Measurements from ENCODE around the gene RFESD. TPM values are rescaled to one million over a fixed set of nuclear protein-coding genes. Genes with fewer than 3 reads are reported as not detected.
"Not testable (repeated sequence)": the region's sequence is repeated elsewhere in the genome, so short reads cannot be mapped to it uniquely, and the experiment has no call there.

Gene RFESD
- total RNA-seq, 1 donor from 2014 or later = 1.7 TPM

DNA sequence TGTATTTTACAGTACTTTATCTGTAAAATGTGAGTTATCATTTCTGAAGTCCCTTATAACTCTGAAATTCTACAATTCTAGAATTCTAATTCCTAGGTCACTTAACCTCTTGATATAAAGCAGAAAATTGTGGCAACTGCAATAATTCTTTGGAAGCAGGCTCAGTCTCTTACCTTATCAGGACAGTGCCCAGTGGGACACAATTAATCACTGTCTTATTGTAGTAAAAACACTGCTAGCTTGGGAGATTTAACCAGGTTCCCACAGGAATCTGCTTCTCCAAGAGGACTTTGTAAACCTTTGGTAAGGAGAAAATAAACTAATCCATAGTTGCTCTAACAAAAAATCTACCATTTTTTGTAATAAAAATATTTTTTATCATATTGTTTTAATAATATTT lies 54.5 kb downstream of the RFESD start:
- Mint-ChIP-seq H3K4me3 (ENCODE audit: unreplicated experiment) (no peak overlapping the region), H3K27me3 (ENCODE audit: unreplicated experiment) (no peaks in the 10 kb centered on the region), H3K9me3 (ENCODE audit: unreplicated experiment) (no peaks in the 10 kb centered on the region), H3K4me1 (ENCODE audit: unreplicated experiment) (peaks cover 50% of the 10 kb centered on the region), H3K27ac (ENCODE audit: unreplicated experiment) (no peak overlapping the region), H3K36me3 (ENCODE audit: unreplicated experiment) (peaks cover 5% of the 10 kb centered on the region)
- TF ChIP-seq CTCF (IDR thresholded peaks at IDR 0.05) = no peak
- DNase-seq (ENCODE audit: extremely low spot score, unreplicated experiment) = no peak

GRCh38 chr5:95704150-95704549 lies 57.6 kb downstream of the RFESD start:
- H3K27ac Mint-ChIP-seq (ENCODE audit: unreplicated experiment) = peak overlapping the region; percentile 55

GRCh38 chr5:95706196-95706595 lies 59.6 kb downstream of the RFESD start:
- not testable (repeated sequence) for H3K9me3 Mint-ChIP-seq (ENCODE audit: unreplicated experiment); DNase-seq (ENCODE audit: extremely low spot score, unreplicated experiment); H3K36me3 Mint-ChIP-seq (ENCODE audit: unreplicated experiment); H3K27ac Mint-ChIP-seq (ENCODE audit: unreplicated experiment); H3K4me3 Mint-ChIP-seq (ENCODE audit: unreplicated experiment); H3K27me3 Mint-ChIP-seq (ENCODE audit: unreplicated experiment)
- peaks cover 38% of the 10 kb centered on the region for H3K4me1 Mint-ChIP-seq (ENCODE audit: unreplicated experiment)

More at GRCh38 chr5:95704150-95704549, 57.6 kb downstream of the RFESD start:
- Mint-ChIP-seq H3K4me3 (ENCODE audit: unreplicated experiment) (no peak overlapping the region), H3K36me3 (ENCODE audit: unreplicated experiment) (peaks cover 5% of the 10 kb centered on the region), H3K4me1 (ENCODE audit: unreplicated experiment) (peaks cover 38% of the 10 kb centered on the region), H3K9me3 (ENCODE audit: unreplicated experiment) (no peaks in the 10 kb centered on the region), H3K27me3 (ENCODE audit: unreplicated experiment) (no peaks in the 10 kb centered on the region)
- no peak for DNase-seq (ENCODE audit: extremely low spot score, unreplicated experiment)
- TF ChIP-seq CTCF (IDR thresholded peaks at IDR 0.05) = no peak

GRCh38 chr5:95707055-95707454 lies 60.5 kb downstream of the RFESD start:
- no peak overlapping the region for H3K4me3 Mint-ChIP-seq (ENCODE audit: unreplicated experiment)
- peaks cover 5% of the 10 kb centered on the region for H3K36me3 Mint-ChIP-seq (ENCODE audit: unreplicated experiment)
- H3K27me3 Mint-ChIP-seq (ENCODE audit: unreplicated experiment) = no peaks in the 10 kb centered on the region
- H3K9me3 Mint-ChIP-seq (ENCODE audit: unreplicated experiment) = no peaks in the 10 kb centered on the region
- DNase-seq (ENCODE audit: extremely low spot score, unreplicated experiment) = no peak
- H3K27ac Mint-ChIP-seq (ENCODE audit: unreplicated experiment) = peak overlapping the region; percentile 9
- peaks cover 34% of the 10 kb centered on the region for H3K4me1 Mint-ChIP-seq (ENCODE audit: unreplicated experiment)
- TF ChIP-seq CTCF (IDR thresholded peaks at IDR 0.05) = no peak

Other genes starting within 250 kb of the RFESD start
- gene SKIC3, start 91.8 kb upstream of the RFESD start, total RNA-seq = 102 and 115 TPM in 2 replicates
- 9.4 and 10.7 TPM in 2 replicates for gene ARSK, start 91.7 kb upstream of the RFESD start, total RNA-seq
- 0.16 and 0.21 TPM in 2 replicates for gene GPR150, start 26.7 kb upstream of the RFESD start, total RNA-seq
- 3.0 and 3.8 TPM in 2 replicates for gene SPATA9, start 36.2 kb downstream of the RFESD start, total RNA-seq
- 190 and 208 TPM in 2 replicates for gene RHOBTB3, start 84.6 kb downstream of the RFESD start, total RNA-seq
- gene GLRX, start 175.9 kb downstream of the RFESD start, total RNA-seq = 26.3 and 32.8 TPM in 2 replicates

All from osteocyte (in vitro differentiated cells).